GM12874 (cell line): ENCODE results near the gene PAX6.

Experiments used
- TF ChIP-seq, protein P1 (sequence below): IDR thresholded peaks from 2 replicates; pipeline ENCODE4 v1.5.1; 2011; ENCODE audit warnings: low read depth, mild to moderate bottlenecking, control low read depth, low read length, moderate library complexity; ENCODE audit not compliant: insufficient read depth

The PAX6 gene

DNA sequence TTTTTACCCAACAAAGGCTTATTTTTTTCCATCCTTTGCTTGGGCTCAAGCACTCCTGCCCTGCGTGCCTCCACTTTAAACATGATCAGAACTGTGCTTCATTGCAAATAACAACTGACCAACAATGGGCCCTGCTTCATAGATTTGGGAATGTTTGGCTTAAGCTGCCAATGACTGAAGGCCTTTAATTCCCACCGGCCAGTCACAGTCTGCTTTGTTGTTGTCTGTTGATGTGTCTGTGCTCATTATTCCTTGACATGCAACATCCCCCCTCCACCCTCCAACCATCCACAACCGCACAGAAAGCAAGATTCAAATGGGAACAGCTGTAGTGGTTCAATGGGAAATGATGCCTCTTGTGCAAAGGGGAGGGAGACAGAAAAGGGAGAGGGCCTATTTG lies 23.0 kb downstream of the PAX6 start:
- TF ChIP-seq, protein P1, sequence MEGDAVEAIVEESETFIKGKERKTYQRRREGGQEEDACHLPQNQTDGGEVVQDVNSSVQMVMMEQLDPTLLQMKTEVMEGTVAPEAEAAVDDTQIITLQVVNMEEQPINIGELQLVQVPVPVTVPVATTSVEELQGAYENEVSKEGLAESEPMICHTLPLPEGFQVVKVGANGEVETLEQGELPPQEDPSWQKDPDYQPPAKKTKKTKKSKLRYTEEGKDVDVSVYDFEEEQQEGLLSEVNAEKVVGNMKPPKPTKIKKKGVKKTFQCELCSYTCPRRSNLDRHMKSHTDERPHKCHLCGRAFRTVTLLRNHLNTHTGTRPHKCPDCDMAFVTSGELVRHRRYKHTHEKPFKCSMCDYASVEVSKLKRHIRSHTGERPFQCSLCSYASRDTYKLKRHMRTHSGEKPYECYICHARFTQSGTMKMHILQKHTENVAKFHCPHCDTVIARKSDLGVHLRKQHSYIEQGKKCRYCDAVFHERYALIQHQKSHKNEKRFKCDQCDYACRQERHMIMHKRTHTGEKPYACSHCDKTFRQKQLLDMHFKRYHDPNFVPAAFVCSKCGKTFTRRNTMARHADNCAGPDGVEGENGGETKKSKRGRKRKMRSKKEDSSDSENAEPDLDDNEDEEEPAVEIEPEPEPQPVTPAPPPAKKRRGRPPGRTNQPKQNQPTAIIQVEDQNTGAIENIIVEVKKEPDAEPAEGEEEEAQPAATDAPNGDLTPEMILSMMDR = no peak

DNA sequence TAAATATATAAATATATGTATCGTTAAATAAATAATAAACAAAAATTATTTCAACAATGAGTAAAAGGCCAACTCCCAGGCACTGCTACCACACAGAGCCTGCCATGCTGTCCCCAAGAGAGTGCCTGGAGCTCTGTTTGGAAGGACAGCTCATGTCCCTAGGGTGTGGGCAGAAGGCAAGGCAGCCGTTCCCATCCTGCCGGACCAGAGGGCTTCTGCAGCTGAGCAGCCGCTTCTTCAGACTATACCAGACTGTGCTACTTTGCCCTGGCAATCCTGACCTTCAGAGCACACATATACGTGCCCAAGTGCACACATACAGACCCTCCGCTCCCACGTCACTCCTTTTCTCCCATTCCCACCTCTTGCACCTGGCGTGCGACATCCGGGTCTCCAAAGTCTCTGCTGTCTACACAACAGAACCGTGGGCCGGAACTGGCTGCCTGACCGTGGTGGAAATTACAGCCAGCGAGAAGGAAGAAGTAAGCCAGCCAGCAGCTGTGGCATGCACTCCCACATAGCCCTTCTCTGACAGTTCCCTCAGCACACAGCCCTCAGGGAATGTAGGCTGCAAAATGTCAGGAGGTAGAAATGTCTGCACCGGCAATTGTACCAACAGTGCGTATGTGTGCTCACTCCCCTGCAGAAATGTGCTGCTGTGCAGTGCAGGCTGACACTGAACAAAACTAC lies 24.0 kb downstream of the PAX6 start:
- TF ChIP-seq, protein P1 = no peak

DNA sequence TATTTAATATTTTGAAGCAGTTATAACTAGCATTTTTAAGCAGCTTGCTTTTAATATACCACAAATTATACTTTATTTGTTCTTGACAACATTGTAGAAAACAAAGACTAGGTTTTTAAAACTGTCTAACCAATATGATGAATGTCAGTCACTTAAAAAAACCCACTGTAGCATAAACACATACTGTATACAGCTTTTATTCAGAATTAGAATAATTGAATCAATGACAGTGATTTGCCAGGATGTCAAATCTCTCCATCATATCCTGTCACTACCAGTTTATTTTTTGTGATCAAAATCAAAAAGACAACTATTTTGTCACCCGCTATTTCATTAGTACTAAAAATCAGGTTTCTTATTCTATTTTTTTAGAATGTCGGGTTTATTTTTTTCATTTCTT lies 26.5 kb downstream of the PAX6 start:
- TF ChIP-seq, protein P1 = no peak

DNA sequence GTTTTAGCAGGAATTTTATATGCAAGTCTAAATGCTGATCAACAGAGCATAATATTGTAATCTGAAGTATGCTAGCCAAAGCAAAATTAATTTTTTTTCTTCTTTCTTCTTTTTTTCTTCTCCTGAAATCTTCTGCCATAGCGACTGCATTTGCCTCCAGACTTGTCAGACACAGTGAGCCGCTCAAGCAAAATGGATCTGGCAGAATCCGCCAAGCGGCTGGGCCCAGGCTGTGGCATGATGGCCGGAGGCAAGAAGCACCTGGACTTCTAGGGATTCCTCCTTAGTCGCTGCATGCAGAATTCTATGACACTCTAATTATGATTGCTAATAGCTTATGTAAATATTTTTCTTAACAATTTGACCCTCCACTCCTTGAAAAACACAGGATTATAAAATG lies 27.9 kb downstream of the PAX6 start:
- TF ChIP-seq, protein P1 = no peak

DNA sequence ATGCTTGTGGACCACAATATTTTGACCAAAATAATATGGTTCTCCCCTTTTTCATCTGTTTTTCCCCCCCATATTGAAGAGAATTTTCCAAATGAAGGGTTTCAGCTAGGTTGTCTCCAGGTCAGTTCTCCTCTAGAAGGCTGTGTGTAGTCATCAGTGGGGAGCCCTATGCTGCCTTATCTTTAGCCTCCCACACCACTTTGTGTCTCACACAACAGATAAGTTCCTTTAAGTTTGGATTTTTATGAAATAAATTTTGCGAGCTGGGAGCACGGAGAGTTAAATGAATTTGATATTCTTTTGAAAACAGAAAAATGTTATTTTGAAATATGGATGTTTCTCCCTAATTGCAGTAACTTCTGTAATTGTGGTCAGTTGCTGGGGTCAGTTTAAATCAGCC lies 28.9 kb downstream of the PAX6 start:
- TF ChIP-seq, protein P1 = no peak

DNA sequence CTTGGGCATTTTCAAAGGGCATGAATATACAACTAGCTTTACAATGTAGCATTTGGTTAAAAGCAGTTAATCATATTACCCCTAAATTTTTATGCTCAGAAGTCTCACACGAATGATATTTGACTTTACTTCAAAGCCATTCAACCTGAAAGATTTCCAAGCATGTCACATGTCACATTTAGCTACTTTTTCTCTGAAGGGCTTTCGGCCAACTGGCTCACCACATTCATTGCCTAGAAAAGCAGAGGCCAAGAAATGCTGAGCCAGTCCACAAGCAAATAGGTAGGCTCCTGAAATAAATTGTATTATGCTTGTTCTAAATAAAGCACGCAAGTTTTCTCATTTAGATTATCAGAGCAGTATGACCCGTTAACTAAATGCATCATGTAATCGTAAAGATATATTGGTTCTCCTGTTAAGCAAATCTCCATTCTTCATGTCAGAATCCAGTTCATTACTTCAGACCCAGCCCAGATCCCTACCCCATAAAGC lies 30.6 kb downstream of the PAX6 start:
- TF ChIP-seq, protein P1 = no peak

DNA sequence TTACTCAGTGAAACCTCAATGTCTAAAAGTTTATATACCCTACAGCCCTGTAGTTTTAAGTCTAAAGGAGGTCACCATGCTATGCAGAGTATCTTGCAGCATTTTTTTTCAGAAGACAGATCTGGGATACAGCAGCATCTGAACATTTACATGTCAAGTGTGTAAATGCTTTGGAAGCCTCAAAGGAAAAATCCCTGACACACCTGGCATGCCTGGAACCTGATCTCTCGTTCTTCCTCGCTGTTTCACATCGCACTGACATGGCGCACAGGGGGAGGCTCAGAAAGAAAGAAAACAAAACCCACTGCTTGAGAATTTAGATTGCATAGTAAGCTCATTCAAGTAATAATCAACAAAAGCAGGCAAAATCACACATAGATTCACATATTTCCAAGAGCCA lies 31.0 kb downstream of the PAX6 start:
- TF ChIP-seq, protein P1 = no peak
